ENCODE data around the gene NBDY. TPM values are rescaled to one million over a fixed set of nuclear protein-coding genes. Genes with fewer than 3 reads are reported as not detected.

Gene NBDY
- total RNA-seq, 1 donor from 2014 or later = 53.6 TPM

DNA sequence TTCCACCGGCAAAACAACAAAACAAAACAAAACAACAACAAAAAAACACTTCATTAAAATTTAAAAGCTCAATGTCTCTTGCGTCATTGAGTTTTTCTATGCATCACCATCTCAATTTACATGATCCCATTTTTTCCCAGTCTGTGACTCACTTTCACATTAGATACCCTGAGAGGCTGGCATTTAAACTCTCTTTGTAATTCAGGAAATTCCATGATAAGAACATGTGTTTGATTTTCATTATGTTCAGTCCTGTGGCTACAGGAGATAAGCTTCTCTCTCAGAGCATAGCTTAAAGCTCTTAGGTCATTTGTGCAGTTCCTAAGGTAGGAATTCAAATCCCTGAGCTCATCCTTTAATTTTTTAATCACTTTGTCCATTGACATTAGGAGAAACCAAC is 104.6 kb downstream of the NBDY start:
- H3K27me3 Mint-ChIP-seq (ENCODE audit: unreplicated experiment) = peaks cover 1% of the 10 kb centered on the region
- no peaks in the 10 kb centered on the region for H3K4me1 Mint-ChIP-seq (ENCODE audit: low read depth, unreplicated experiment)
- TF ChIP-seq, protein P1, sequence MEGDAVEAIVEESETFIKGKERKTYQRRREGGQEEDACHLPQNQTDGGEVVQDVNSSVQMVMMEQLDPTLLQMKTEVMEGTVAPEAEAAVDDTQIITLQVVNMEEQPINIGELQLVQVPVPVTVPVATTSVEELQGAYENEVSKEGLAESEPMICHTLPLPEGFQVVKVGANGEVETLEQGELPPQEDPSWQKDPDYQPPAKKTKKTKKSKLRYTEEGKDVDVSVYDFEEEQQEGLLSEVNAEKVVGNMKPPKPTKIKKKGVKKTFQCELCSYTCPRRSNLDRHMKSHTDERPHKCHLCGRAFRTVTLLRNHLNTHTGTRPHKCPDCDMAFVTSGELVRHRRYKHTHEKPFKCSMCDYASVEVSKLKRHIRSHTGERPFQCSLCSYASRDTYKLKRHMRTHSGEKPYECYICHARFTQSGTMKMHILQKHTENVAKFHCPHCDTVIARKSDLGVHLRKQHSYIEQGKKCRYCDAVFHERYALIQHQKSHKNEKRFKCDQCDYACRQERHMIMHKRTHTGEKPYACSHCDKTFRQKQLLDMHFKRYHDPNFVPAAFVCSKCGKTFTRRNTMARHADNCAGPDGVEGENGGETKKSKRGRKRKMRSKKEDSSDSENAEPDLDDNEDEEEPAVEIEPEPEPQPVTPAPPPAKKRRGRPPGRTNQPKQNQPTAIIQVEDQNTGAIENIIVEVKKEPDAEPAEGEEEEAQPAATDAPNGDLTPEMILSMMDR (IDR thresholded peaks at IDR 0.05; ENCODE audit: partially characterized antibody, unreplicated experiment) = no peak
- DNase-seq = no peak
- H3K27ac Mint-ChIP-seq (ENCODE audit: unreplicated experiment) = no peak overlapping the region
- no peaks in the 10 kb centered on the region for H3K36me3 Mint-ChIP-seq (ENCODE audit: unreplicated experiment)
- no peak overlapping the region for H3K4me3 Mint-ChIP-seq (ENCODE audit: unreplicated experiment)
- H3K9me3 Mint-ChIP-seq (ENCODE audit: unreplicated experiment) = no peaks in the 10 kb centered on the region

DNA sequence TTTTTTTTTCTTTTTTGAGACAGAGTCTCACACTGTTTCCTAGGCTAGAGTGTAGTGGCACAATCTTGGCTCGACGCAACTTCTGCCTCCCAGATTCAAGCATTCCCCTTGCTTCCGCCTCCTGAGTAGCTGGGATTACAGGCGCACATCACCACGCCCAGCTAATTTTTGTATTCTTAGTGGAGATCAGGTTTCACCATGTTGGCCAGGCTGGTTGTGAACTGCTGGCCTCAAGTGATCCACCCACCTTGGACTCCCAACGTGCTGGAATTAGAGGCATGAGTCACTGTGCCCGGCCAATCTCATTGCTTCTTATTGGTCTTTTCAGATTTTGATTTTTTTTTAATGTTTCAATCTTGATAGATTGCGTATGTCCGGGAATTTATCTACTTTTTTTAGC is 124.4 kb downstream of the NBDY start:
- H3K27me3 Mint-ChIP-seq (ENCODE audit: unreplicated experiment) = peaks cover 1% of the 10 kb centered on the region
- H3K4me1 Mint-ChIP-seq (ENCODE audit: low read depth, unreplicated experiment) = no peaks in the 10 kb centered on the region
- H3K4me3 Mint-ChIP-seq (ENCODE audit: unreplicated experiment) = no peak overlapping the region
- H3K36me3 Mint-ChIP-seq (ENCODE audit: unreplicated experiment) = no peaks in the 10 kb centered on the region
- no peak overlapping the region for H3K27ac Mint-ChIP-seq (ENCODE audit: unreplicated experiment)
- H3K9me3 Mint-ChIP-seq (ENCODE audit: unreplicated experiment) = peaks cover 2% of the 10 kb centered on the region
- TF ChIP-seq, protein P1 (IDR thresholded peaks at IDR 0.05; ENCODE audit: partially characterized antibody, unreplicated experiment) = no peak
- DNase-seq = no peak

DNA sequence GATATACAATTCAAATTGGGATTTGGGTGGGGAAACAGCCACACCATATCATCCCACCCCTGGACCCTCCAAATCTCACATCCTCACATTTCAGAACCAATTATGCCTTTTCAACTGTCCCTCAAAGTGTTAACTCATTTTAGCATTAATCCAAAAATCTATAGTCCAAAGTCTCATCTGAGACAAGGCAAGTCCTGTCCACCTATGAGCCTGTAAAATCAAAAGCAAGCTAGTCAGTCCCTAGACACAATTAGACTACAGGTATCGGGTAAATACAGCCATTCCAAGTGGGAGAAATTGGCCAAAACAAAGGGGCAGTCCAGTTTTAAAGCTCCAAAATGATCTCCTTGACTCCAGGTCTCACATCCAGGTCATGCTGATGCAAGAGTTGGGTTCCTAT is 128.0 kb downstream of the NBDY start:
- TF ChIP-seq, protein P1 (IDR thresholded peaks at IDR 0.05; ENCODE audit: partially characterized antibody, unreplicated experiment) = no peak
- Mint-ChIP-seq H3K27me3 (ENCODE audit: unreplicated experiment) (peaks cover 1% of the 10 kb centered on the region), H3K27ac (ENCODE audit: unreplicated experiment) (no peak overlapping the region), H3K36me3 (ENCODE audit: unreplicated experiment) (no peaks in the 10 kb centered on the region), H3K4me1 (ENCODE audit: low read depth, unreplicated experiment) (no peaks in the 10 kb centered on the region), H3K9me3 (ENCODE audit: unreplicated experiment) (peaks cover 3% of the 10 kb centered on the region), H3K4me3 (ENCODE audit: unreplicated experiment) (no peak overlapping the region)
- DNase-seq = no peak

DNA sequence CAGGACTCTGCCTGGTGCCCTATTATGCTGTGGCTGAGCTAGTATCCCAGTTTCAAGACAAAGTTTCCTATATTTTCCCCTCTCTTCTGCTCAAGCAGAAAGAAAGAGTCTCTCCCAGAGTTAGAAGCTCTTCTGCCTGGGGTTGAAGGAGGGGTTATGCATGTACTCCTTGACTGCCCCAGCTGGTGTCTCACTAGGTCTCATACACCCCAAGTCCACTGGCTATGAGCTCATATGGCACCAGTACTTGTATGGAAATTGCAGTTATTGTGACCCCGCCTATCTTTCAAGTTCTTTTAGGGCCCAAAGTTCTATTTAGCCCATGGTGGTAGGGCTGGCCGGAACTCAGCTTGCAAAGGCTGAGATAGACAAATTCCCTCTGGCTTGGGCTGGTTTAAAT is 131.8 kb downstream of the NBDY start:
- no peak for DNase-seq
- Mint-ChIP-seq H3K4me3 (ENCODE audit: unreplicated experiment) (no peak overlapping the region), H3K4me1 (ENCODE audit: low read depth, unreplicated experiment) (no peaks in the 10 kb centered on the region), H3K9me3 (ENCODE audit: unreplicated experiment) (peaks cover 3% of the 10 kb centered on the region), H3K27me3 (ENCODE audit: unreplicated experiment) (no peaks in the 10 kb centered on the region), H3K27ac (ENCODE audit: unreplicated experiment) (no peak overlapping the region), H3K36me3 (ENCODE audit: unreplicated experiment) (no peaks in the 10 kb centered on the region)
- TF ChIP-seq, protein P1 (IDR thresholded peaks at IDR 0.05; ENCODE audit: partially characterized antibody, unreplicated experiment) = no peak

Other genes with a start within 250 kb of the NBDY start
- 49.8 TPM for gene UBQLN2, start 165.6 kb upstream of the NBDY start, total RNA-seq (ENCODE audit: unreplicated experiment)

Data from glutamatergic neuron (in vitro differentiated cells).